HuH-7.5 (cell line): ENCODE results near the gene RING1.
"Not testable (repeated sequence)": the region's sequence is repeated elsewhere in the genome, so short reads cannot be mapped to it uniquely, and the experiment has no call there.

Experiments
- DNase-seq: peaks from one replicate; pipeline ENCODE4 v3.0.0; 2011; ENCODE audit warnings: low spot score

The RING1 gene

DNA sequence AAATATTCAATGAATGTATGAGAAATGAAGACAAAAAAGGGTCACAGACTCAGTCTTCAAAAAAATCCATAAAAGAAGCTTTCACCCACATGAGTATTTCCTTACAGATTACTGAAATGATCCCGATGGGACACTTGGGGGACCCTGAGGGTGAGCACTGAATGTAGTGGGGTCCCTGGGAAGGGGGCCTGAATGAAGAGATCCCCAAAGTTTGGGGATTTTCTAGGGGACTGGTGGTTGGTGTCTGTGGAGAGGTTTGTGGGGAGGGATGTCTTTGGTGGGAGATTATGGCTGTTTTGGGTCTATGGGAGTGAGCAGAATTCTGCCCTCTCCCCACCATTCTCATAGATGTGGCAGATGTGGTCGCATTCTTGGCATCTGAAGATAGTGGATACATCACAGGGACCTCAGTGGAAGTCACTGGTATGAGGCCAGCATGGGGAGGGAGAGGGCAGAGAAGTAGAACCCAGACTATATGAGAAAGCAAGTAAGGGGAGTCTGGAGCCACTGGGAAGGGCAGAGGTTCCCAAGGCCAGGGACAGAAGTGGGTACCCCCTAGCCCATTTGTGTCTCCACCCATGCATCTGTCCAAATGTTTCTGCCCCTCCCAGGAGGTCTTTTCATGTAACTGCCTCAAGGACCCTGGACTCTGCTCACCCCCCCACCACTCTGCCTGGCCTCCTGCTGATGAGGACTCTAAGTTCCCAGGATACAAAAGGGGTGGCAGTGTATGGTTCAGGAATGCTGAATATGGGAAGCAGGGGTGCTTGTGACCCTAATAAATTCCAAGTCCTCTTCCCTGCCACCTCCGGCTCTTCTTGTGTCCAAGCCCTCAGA, 2.1 kb upstream of the RING1 start:
- DNase-seq, result peak; percentile 5

DNA sequence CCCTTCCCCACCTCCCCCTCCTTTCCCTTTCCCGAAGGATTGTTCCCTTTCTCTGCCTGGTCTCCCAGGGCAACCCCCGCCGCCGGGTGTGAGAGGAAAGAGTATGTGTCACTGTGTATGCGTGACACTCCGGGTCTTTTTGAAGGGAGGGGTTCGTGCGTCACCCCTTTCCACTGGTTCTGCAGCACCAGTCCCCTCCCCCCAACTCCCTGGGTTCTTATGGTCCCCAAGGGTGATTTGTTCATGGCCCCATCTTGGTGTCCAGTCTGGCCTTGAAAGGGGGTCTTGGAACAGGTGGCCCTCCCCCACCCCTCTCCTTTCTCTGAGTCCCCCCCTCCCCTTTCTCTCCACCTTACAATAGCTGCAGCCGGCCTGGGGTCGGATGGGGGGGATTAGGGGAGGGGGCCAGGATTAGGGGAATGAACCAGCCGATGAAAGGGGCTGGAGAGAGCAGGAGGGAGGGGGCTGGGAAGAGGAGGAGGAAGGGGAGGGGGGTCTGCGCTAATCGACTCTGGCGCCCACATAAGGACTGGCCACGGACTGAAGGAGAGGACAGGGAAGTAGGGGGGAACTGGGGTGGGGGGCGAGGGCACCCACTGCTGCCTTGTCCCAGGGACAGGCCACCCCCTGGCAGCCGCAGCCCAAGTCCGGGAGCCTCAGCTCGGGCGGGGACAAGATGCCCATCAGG, 1.3 kb upstream of the RING1 start:
- peak; percentile 3 for DNase-seq

DNA sequence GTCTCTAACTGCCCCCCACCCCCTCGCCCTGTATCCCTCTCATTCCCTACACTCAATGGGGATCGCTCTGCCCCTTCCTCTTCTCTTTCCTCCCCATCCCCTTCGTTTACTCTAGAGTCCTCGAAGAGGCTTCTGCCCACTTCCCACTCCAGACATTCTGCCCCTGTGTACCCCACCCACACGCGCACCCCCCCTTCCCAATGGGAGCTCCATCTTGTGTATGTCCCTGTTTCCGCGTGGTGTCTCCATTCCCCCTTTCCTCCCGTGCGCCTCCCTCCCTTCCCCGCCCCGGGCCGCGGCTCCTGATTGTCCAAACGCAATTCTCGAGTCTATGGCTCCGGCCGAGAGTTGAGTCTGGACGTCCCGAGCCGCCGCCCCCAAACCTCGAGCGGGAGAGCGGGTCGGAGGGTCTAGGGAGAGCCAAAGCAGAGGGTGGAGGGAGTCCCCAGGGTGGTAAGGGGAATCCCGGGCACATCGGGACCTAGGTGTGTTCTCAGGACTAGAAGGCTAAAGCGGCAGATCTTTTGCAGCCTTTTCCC, 679 bp upstream of the RING1 start:
- peak; percentile 52 for DNase-seq

DNA sequence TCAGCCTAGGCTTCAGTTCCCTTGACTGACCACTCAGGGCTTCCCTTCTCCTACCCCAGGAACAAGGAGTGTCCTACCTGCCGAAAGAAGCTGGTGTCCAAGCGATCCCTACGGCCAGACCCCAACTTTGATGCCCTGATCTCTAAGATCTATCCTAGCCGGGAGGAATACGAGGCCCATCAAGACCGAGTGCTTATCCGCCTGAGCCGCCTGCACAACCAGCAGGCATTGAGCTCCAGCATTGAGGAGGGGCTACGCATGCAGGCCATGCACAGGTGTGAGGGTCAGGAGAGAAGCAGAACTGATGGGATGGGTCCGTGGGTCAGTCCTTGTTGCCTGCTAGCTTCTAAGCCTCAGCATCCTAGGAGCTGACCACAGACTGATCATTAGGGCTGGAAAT, 1.6 kb downstream of the RING1 start:
- peak; percentile 2 for DNase-seq

DNA sequence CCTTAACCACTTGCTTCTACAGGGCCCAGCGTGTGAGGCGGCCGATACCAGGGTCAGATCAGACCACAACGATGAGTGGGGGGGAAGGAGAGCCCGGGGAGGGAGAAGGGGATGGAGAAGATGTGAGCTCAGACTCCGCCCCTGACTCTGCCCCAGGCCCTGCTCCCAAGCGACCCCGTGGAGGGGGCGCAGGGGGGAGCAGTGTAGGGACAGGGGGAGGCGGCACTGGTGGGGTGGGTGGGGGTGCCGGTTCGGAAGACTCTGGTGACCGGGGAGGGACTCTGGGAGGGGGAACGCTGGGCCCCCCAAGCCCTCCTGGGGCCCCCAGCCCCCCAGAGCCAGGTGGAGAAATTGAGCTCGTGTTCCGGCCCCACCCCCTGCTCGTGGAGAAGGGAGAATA, 2.8 kb downstream of the RING1 start:
- no peak for DNase-seq

DNA sequence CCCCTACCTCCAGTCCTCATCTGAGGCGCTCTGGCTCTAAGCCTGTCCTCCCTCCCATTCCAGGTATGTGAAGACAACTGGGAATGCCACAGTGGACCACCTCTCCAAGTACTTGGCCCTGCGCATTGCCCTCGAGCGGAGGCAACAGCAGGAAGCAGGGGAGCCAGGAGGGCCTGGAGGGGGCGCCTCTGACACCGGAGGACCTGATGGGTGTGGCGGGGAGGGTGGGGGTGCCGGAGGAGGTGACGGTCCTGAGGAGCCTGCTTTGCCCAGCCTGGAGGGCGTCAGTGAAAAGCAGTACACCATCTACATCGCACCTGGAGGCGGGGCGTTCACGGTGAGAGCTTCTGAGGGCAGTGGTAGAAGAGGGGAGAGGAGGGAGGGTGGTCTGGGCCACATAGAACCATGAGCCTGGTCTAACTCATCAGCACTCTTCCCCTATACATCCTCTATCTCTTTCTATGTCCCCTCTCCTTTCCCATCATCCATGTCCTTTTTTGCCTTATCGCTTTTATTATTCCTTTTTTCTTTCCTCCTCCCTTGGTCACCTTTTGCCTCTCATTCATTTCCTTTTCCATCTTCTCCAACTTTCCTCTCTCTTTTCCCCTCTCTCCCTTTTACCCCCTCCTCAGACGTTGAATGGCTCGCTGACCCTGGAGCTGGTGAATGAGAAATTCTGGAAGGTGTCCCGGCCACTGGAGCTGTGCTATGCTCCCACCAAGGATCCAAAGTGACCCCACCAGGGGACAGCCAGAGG, 3.5 kb downstream of the RING1 start:
- peak; percentile 7 for DNase-seq

DNA sequence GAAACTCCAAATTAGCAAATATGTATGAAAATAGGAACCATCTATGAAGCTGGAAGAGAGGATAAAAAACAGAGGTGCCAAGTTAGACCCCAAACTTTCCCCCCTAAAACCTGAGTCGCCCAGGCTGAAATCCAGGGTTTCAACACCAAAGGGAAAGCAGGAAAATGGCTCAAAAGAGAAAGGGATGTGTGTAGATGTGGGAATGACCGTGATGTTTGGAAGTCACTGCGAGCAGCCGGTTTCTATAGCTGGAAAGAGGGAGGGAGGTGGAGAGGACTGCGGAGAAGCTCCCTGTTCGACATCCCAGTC, 4.5 kb downstream of the RING1 start:
- DNase-seq, result peak; percentile 1

DNA sequence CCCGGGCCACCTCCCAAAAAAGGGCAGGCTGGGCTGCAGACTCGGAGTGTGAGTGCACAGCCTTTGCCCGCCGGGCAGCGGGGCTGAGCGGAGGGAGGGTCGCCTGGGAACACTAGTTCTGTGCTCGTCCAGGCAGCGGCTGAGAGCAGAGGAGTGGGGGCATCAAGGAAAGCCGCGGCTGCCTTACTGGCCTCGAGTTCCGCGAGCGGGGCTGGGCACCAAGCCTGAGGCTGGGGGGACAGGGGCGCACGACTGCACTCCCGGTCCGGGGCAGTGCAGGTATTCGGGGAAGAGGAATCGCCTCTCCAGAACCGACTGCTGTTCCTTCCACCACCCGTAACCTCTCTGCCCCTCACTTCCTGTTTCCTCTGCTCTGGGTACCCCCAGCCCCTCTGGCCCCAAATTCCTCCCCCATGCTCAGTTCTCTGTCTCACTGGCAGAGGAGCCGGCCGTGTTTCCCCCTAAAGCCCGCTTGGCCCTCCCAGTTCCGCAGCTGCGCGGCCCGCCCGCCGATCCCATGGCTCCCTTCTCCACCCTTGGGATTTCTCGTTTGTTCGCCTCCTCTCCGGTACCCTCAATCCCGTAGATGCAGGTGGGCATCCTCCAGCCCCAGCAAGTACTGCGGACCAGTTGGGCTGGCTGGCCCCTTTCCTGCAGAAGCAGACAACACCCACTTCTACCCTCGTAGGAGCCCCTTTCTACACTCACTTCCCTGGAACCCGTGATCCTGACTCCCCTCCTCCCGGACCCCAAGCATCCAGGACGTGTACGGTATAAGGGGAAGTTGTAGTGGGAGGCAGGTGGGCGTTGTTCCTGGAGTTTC, 5.1 kb downstream of the RING1 start:
- no peak for DNase-seq

DNA sequence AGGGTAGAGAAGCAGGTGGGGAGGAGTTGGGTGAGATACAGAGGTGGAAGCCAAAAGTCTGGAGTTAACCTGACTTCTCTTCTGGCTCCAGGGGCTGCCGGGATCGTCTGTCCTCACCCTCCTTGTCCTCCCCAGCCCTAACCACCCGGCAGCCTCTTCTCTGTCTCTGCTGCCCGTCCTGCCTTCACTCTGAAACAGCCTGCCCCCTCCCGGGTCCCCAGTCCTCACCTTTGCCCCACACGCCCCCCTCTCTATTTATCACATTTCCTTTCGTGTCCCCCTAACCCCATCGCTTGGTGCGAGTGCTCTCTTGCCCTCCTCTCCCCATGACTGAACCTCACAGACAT, 5.7 kb downstream of the RING1 start:
- DNase-seq, result no peak

DNA sequence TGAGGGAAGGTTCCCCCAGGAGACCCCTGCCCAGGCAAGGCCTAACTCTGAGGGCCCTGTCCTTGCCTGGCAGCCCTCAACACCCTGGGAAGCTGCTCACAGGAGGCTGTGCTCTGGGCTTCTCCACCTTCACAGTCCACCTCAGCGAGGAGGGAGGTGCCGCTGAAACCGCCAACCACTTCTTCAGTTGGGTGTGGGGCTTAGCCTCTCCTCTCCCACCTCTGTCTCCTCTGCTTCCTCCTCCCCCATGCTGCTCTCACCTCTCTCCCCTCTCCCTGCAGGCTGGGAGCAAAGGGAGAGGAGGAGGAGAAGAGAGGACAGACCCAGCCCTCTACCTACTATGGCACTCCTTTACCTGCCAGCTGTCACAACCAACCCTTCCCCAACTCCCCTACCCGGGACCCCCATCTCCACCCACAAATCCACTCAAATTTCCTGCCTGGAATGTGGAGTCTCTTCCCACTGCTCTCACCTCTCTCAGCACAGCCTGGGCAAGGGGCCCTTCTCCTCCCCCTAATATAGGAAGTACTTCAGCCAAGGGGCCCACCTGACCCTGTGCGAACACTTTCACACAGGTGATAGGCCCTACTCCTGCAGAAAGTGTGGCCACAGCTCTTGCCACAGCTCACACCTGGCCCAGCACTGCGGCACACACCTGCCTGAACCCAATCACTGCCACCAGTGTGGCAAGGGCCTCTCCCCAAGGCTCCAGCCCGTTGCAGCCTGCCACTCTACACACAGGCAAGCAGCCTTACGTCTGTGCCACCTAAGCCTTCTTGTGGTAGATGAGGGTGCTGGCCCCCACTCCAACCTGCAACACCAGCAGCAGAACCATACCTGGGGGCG, 7.2 kb downstream of the RING1 start:
- DNase-seq, result no peak

DNA sequence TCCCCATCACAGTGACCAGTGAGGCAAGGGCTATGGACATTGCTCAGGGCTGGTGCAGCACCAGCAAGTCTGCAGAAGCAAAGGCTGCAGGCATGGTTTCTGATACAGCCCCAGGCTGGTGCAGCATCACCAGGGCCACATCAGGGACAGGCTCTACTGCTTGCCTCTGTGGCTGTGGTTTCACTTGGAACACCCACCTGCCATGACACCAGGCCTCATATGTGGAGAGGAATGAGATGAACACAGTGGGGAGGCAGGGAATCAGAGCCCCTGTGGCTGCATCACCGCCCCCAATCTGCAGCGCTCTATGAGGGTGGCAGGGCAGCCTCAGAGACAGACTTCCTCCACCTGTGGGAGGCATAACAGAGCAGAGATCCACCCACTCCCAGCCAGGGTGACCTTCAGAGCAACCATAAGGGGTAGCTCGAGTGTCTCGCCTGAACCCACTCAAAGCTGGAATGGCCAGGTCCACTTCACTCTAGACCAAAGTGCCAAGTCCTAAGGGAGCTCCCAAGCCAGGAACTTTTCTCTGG, 7.9 kb downstream of the RING1 start:
- DNase-seq, result no peak

DNA sequence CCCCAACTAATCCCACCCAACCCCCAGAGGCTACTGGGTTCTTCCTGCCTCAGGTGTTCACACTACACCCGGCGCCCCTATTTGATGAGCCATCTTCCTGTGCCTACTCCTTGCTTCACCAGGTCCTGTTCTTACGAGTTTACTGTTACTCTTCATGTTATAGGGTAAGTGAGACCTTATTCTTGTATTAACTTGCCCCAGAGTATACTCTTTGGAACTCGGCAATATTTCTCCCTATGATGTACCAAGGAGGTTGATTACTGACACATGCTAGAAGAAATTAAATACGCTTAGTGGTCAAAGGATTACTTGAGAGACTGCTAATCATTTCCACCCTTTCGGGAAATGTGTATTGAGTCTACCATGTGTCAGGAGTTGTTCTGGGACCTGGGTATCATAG, 8.9 kb downstream of the RING1 start:
- DNase-seq, result no peak

DNA sequence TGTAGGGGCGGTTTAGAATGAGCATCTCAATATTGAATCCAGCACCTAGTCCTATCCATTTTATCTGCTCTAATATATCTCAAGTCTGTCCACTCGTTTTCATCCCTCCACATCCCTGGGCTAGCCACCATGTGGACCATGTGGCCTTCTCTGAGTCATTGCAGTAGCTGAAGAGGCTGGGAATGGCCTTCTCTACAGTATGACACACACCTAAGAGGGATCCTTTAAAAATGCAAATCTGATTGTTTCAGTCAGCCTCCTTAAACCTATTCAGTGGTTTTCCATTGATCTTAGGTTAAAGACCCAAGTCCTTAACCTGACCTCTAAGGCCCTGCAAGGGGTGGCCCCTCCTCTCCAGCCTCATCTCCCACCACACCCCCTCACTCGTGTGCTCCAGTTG, 9.4 kb downstream of the RING1 start:
- no peak for DNase-seq

DNA sequence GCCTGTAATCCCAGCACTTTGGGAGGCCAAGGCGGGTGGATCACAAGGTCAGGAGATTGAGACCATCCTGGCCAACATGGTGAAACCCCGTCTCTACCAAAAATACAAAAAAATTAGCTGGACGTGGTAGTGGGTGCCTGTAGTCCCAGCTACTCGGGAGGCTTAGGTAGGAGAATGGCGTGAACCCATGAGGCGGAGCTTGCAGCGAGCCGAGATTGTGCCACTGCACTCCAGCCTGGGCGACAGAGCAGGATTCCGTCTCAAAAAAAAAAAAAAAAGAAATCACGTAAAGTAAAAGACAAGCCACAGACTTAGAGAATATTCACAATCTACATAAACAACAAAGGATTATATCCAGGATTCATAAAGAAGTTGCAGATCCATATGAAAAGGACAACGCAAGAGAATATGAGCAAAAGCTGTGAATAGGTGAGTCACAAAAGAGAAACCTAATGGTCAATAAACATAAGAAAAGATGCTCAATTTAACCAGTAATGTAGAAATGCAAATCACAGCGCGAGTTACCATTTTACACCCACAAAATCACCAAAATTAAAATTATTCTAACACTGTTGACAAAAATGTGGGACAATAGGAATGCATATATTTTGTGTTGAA, 18.3 kb downstream of the RING1 start:
- DNase-seq, result not testable (repeated sequence)

DNA sequence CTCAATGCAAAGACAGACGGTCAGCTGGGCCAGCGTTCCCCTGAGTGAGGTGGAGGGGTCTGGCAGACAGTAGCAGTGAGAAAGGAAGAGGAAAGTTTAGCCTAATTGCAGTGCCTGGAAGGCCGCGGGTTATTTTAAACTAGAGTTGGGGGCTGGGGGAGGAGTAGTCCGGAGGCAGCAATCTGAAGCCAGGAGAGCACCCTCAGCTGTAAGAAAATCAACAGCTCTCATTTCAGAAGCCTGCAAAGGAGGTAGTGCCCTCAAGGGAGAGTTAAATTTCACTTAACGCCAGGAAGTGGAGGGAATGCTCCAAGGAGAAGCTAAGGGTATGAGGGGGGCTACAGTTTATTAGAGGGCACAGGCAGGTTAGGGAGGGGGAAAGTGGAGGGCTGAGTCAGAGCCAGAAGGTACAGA, 26.9 kb downstream of the RING1 start:
- DNase-seq, result no peak

DNA sequence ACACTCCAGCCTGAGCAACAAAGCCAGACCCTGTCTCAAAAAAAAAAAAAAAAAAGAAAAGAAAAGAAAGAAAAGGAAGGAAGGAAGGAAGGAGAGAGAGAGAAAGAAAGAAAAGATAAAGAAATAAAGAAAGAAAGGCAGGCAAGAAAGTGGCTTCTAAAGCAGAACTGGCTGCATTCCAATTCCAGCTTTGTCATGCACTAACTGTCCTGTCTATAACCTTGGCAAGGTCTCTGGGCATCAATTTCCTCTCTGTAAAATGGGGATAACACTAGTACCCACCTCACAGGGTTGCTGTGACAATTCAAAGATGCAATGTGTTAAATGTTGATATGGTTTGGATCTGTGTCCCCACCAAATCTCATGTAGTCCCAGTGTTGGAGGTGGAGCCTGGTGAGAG, 28.0 kb downstream of the RING1 start:
- DNase-seq, result no peak

DNA sequence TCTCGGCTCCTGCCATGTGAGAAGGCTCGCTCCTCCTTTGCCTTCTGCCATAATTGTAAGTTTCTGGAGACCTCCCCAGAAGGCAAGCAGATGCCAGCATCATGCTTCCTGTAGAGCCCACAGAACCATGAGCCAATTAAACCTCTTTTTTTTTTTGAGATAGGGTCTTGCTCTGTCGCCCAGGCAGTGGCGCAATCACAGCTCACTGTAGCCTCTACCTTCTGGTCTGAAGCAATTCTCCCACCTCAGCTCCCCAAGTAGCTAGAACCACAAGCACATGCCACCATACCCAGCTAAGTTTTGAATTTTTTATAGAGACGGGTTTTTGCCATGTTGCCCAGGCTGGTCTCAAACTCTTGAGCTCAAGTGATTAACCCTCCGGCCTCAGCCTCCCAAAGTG, 28.6 kb downstream of the RING1 start:
- DNase-seq, result no peak

DNA sequence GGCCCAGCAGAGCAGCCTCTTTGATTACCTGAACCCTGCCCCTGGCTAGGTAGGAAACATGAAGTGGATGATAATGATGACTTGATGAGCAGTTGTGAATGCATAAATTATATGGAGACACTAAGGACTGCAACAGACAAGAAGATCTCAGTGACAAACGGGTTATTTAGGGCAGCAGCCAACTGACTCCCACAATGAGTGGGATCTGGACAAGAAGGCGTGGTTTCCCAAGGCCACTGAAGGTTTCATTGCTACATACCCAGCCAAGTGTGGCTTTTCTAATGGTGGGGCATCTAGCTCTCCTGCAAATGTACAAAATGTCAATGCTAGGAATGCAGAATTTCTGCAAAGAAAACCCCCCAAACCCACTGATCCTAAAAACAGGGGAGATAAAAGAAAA, 29.4 kb downstream of the RING1 start:
- DNase-seq, result no peak

DNA sequence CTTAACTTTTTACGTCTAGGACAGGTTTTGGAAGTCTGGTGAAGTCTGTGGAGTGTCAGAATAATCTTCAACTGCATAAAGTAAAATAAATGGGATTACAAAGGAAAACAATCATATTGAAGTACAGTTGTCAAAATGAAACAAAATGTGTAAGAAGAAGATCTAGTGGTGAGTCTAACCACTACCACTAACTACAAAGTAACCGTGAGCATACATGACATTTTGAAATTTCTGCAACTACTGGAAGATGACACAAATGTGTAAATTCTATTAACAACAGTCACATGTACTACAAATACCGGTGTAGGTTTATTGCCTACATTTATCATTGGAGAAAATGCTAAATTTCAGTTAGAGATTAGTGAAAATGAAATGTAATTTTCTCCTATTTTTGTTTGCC, 33.7 kb downstream of the RING1 start:
- DNase-seq, result no peak

DNA sequence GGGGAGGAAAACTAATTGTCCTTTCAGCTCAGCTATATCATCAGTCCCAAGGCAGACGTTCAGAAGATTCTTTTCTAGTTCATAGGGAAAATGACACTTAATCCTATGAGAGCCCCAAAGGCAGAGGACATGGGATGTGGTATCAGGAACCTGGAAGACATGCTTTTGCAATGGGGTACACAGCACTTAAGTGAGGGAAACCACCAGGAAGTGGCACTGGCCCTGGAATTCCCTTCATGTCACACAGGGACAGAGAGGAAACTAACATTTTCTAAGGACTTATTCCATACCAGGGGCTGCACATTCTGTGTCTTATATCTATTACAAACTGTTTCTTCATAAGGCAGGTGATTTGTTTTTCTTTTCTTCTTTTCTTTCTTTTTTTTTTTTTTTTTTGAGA, 35.2 kb downstream of the RING1 start:
- no peak for DNase-seq
